ENCODE results near the gene SFMBT1.

- TF ChIP-seq SP2 (tag by site-specific recombination; IDR thresholded peaks at IDR 0.05) = no peak
- TF ChIP-seq ZNF416 (tag by site-specific recombination; IDR thresholded peaks at IDR 0.05) = no peak
- no peak for TF ChIP-seq CTCF (tag by site-specific recombination; IDR thresholded peaks at IDR 0.05)
Measured at GRCh38 chr3:53084310-53085001, 38.6 kb upstream of the SFMBT1 start.

Data from HEK293 (cell line).